H1 (cell line): Measurements from ENCODE around the gene INPP4B. TPM values are rescaled to one million over a fixed set of nuclear protein-coding genes. Genes with fewer than 3 reads are reported as not detected.

Experiments used
- CTCF ChIA-PET: fragments of 300-600 bp; sonication (Branson Sonifier 250); formaldehyde crosslinking; loops from one replicate; lab custom pipeline; 2021; ENCODE audit not compliant: partially characterized antibody; lab: Charles Lee
- POLR2A ChIA-PET: fragments of 300-600 bp; sonication (Branson Sonifier 250); formaldehyde crosslinking; loops from one replicate; lab custom pipeline; 2021; ENCODE audit warnings: inconsistent platforms; ENCODE audit not compliant: partially characterized antibody; lab: Charles Lee
- DNase-seq, 2 experiments: peaks; one replicate each; pipeline versions ENCODE4 v3.0.0 to v3.0.0-alpha.2; 2010 to 2022; ENCODE audit warnings: low spot score in 2 of 2, low read depth in 1 of 2, mixed read lengths in 1 of 2
- FAIRE-seq: peaks from 2 replicates; lab custom pipeline; 2011; peaks lifted over from hg19 to GRCh38; lab: Jason Lieb, UNC
- H2AFZ ChIP-seq: 2 replicates; pipeline ENCODE4 v1.8.1; 2012; ENCODE audit warnings: low read length, inconsistent platforms
- H2AK5ac ChIP-seq: 2 replicates; pipeline ENCODE4 v1.6.1; 2013; ENCODE audit warnings: low read depth, low read length
- H2BK120ac ChIP-seq: replicated peaks from 2 replicates; pipeline ENCODE3; 2013; ENCODE audit warnings: low read depth, low read length, inconsistent platforms
- H2BK12ac ChIP-seq: 2 replicates; pipeline ENCODE4 v1.6.1; 2013; ENCODE audit warnings: low read depth, low read length
- H2BK15ac ChIP-seq: 2 replicates; pipeline ENCODE4 v1.6.1; 2013; ENCODE audit warnings: low read length
- H2BK20ac ChIP-seq: 2 replicates; pipeline ENCODE4 v1.6.1; 2013; ENCODE audit warnings: low read length
- H2BK5ac ChIP-seq: 2 replicates; pipeline ENCODE4 v1.6.1; 2013; ENCODE audit warnings: low read depth, low read length
- H3K14ac ChIP-seq: 2 replicates; pipeline ENCODE4 v1.6.1; 2013; ENCODE audit warnings: inconsistent platforms; ENCODE audit not compliant: insufficient read length
- H3K18ac ChIP-seq: 2 replicates; pipeline ENCODE4 v1.6.1; 2013; ENCODE audit warnings: low read length; ENCODE audit errors: extremely low read depth
- H3K23ac ChIP-seq: 2 replicates; pipeline ENCODE4 v1.6.1; 2013; ENCODE audit warnings: inconsistent platforms; ENCODE audit not compliant: insufficient read length
- H3K23me2 ChIP-seq: 2 replicates; pipeline ENCODE4 v1.6.1; 2013; ENCODE audit warnings: low read depth, low read length
- H3K27ac ChIP-seq: 2 replicates; pipeline ENCODE4 v1.6.1; 2011; ENCODE audit warnings: low read depth, low read length, inconsistent platforms
- H3K27me3 ChIP-seq, 4 experiments: replicated peaks in 1 of 4; 1 replicate in 1 of 4; 2 replicates in 3 of 4; pipeline versions ENCODE4 v1.6.1 to v1.8.1; 2011 to 2013; ENCODE audit warnings: low read length in 3 of 4, mild to moderate bottlenecking in 3 of 4, inconsistent platforms in 2 of 4, mixed read lengths in 2 of 4, moderate library complexity in 1 of 4; ENCODE audit not compliant: control insufficient read depth in 3 of 4, insufficient read depth in 3 of 4; ENCODE audit errors: extremely low read depth in 1 of 4
- H3K36me3 ChIP-seq, 4 experiments: 2 replicates each; pipeline versions ENCODE4 v1.6.1 to v1.8.1; 2011 to 2013; ENCODE audit warnings: mild to moderate bottlenecking in 4 of 4, low read length in 3 of 4, moderate library complexity in 2 of 4, control low read depth in 1 of 4, inconsistent platforms in 1 of 4; ENCODE audit not compliant: insufficient read depth in 4 of 4, control insufficient read depth in 2 of 4
- H3K4ac ChIP-seq: replicated peaks from 2 replicates; pipeline ENCODE3; 2013; ENCODE audit warnings: low read length, low read depth, mixed read lengths, inconsistent platforms; ENCODE audit not compliant: insufficient read length
- H3K4me1 ChIP-seq, 4 experiments: replicated peaks in 1 of 4; 1 replicate in 1 of 4; 2 replicates in 3 of 4; pipeline versions ENCODE4 v1.6.1 to v1.8.1; 2011 to 2013; ENCODE audit warnings: low read length in 3 of 4, inconsistent platforms in 2 of 4, mixed read lengths in 1 of 4; ENCODE audit not compliant: insufficient read depth in 4 of 4, control insufficient read depth in 3 of 4
- H3K4me2 ChIP-seq, 2 experiments: 2 replicates each; pipeline versions ENCODE4 v1.6.1 to v1.8.1; 2011 to 2013; ENCODE audit warnings: low read depth in 2 of 2, low read length in 2 of 2, control low read depth in 1 of 2, inconsistent platforms in 1 of 2, mild to moderate bottlenecking in 1 of 2; ENCODE audit not compliant: insufficient read depth in 1 of 2
- H3K4me3 ChIP-seq, 4 experiments: fragments of 200-600, 300-600 bp in 1 of 4; sonication (generic), shearing (Covaris generic), sonication (Bioruptor Twin) in 1 of 4; 2 replicates each; pipeline versions ENCODE4 v1.5.1 to v1.8.1; 2011 to 2016; ENCODE audit warnings: low read length in 4 of 4, low read depth in 3 of 4, control low read depth in 2 of 4, inconsistent platforms in 2 of 4, mild to moderate bottlenecking in 2 of 4, mixed read lengths in 1 of 4, moderate library complexity in 1 of 4; ENCODE audit not compliant: insufficient read depth in 2 of 4; ENCODE audit errors: extremely low read depth in 1 of 4
- H3K56ac ChIP-seq: replicated peaks from 2 replicates; pipeline ENCODE3; 2013; ENCODE audit warnings: low read depth, mild to moderate bottlenecking, mixed read lengths, low read length, inconsistent platforms; ENCODE audit not compliant: insufficient read length
- H3K79me1 ChIP-seq: 2 replicates; pipeline ENCODE4 v1.6.1; 2013; ENCODE audit warnings: low read depth, low read length, control low read depth
- H3K79me2 ChIP-seq, 2 experiments: 2 replicates each; pipeline versions ENCODE4 v1.6.1 to v1.8.1; 2012 to 2013; ENCODE audit warnings: low read length in 2 of 2, mild to moderate bottlenecking in 2 of 2, inconsistent platforms in 1 of 2; ENCODE audit not compliant: insufficient read depth in 2 of 2, control insufficient read depth in 1 of 2
- H3K9ac ChIP-seq, 4 experiments: replicated peaks in 1 of 4; 1 replicate in 1 of 4; 2 replicates in 3 of 4; pipeline versions ENCODE4 v1.6.1 to v1.8.1; 2011 to 2013; ENCODE audit warnings: low read depth in 3 of 4, low read length in 3 of 4, control low read depth in 2 of 4, mild to moderate bottlenecking in 2 of 4, moderate library complexity in 2 of 4, inconsistent platforms in 1 of 4; ENCODE audit errors: extremely low read depth in 1 of 4
- H3K9me3 ChIP-seq, 2 experiments: 2 replicates each; pipeline versions ENCODE4 v1.6.1 to v1.8.1; 2012 to 2013; ENCODE audit warnings: mild to moderate bottlenecking in 2 of 2, moderate library complexity in 2 of 2, control low read depth in 1 of 2, inconsistent platforms in 1 of 2, low read depth in 1 of 2, low read length in 1 of 2, mixed read lengths in 1 of 2; ENCODE audit not compliant: insufficient read depth in 2 of 2
- H4K20me1 ChIP-seq, 2 experiments: replicated peaks in 1 of 2; 2 replicates each; pipeline versions ENCODE3 to v1.8.1; 2011 to 2013; ENCODE audit warnings: inconsistent platforms in 2 of 2, low read length in 2 of 2, mild to moderate bottlenecking in 1 of 2; ENCODE audit not compliant: insufficient read depth in 2 of 2, control insufficient read depth in 1 of 2
- H4K5ac ChIP-seq: 2 replicates; pipeline ENCODE4 v1.6.1; 2013; ENCODE audit warnings: low read length, low read depth, mixed read lengths, inconsistent platforms; ENCODE audit not compliant: insufficient read length
- H4K8ac ChIP-seq: 2 replicates; pipeline ENCODE4 v1.8.0; 2013; ENCODE audit warnings: mild to moderate bottlenecking, moderate library complexity, low read length, inconsistent platforms; ENCODE audit not compliant: insufficient read depth; ENCODE audit errors: extremely low read depth
- H4K91ac ChIP-seq: replicated peaks from 2 replicates; pipeline ENCODE3; 2013; ENCODE audit warnings: low read length, mixed read lengths, inconsistent platforms; ENCODE audit not compliant: insufficient read length
- CEBPB ChIP-seq: IDR thresholded peaks from 2 replicates; pipeline ENCODE4 v1.6.1; 2012; ENCODE audit warnings: low read depth, low read length
- CTCF ChIP-seq, 3 experiments: IDR thresholded peaks; 1 replicate in 2 of 3; 2 replicates in 1 of 3; pipeline versions ENCODE4 v1.5.1 to v1.6.1; 2011; ENCODE audit warnings: low read length in 3 of 3, mild to moderate bottlenecking in 3 of 3, inconsistent platforms in 2 of 3, low read depth in 1 of 3, moderate library complexity in 1 of 3; ENCODE audit not compliant: insufficient read depth in 1 of 3; ENCODE audit errors: control extremely low read depth in 1 of 3
- GTF2F1 ChIP-seq: IDR thresholded peaks from 2 replicates; pipeline ENCODE4 v1.6.1; 2012; ENCODE audit warnings: low read depth, low read length, improper control_type of control experiment, borderline replicate concordance
- RFX5 ChIP-seq: IDR thresholded peaks from 2 replicates; pipeline ENCODE4 v1.6.1; 2011; ENCODE audit warnings: low read depth, low read length, improper control_type of control experiment, borderline replicate concordance
- SP1 ChIP-seq: IDR thresholded peaks from 2 replicates; pipeline ENCODE4 v1.6.1; 2011; ENCODE audit warnings: low read depth, low read length
- TAF1 ChIP-seq: IDR thresholded peaks from 2 replicates; pipeline ENCODE4 v1.6.1; 2011; ENCODE audit warnings: mild to moderate bottlenecking, low read depth, low read length
- TAF7 ChIP-seq: optimal IDR thresholded peaks from 2 replicates; pipeline ENCODE3; 2011; ENCODE audit warnings: low read depth, mild to moderate bottlenecking, inconsistent platforms, low read length, moderate library complexity, borderline replicate concordance
- TBP ChIP-seq: IDR thresholded peaks from 2 replicates; pipeline ENCODE4 v1.6.1; 2011; ENCODE audit warnings: low read depth, low read length, improper control_type of control experiment
- USF2 ChIP-seq: IDR thresholded peaks from 2 replicates; pipeline ENCODE4 v1.6.1; 2011; ENCODE audit warnings: low read length, improper control_type of control experiment
- ZNF274 ChIP-seq: IDR thresholded peaks from 2 replicates; pipeline ENCODE4 v1.7.0; 2012; ENCODE audit warnings: low read length, borderline replicate concordance; ENCODE audit errors: extremely low read depth
- WGBS, 2 experiments: shearing (Covaris generic) in 1 of 2; methylation state at CpG; one replicate each; pipeline versions ENCODE4 v1.1.6 to v1.1.7; 2013 to 2015; ENCODE audit warnings: low lambda C conversion rate in 2 of 2, mixed read lengths in 2 of 2, inconsistent platforms in 1 of 2, low coverage in 1 of 2, missing lambda C conversion rate in 1 of 2; ENCODE audit not compliant: insufficient replicate concordance in 2 of 2, insufficient coverage in 1 of 2, insufficient read length in 1 of 2; ENCODE audit errors: extremely low coverage in 1 of 2, missing lambda C conversion rate in 1 of 2; 5-methylcytosine and 5-hydroxymethylcytosine counted together
- polyA plus RNA-seq, 7 experiments: library from polyadenylated mRNA; depleted of rRNA in 3 of 7; stranded (reverse) in 5 of 7; unstranded in 2 of 7; fragments of >200 nt in 5 of 7; fragments of 200-250 nt in 2 of 7; gene quantifications; 1 replicate in 5 of 7; 2 replicates in 1 of 7; 4 replicates in 1 of 7; pipeline versions ENCODE4 v1.2.1 to v1.2.3, GENCODE V29; 2011 to 2013; ENCODE audit warnings: missing spikeins in 2 of 7, mixed read lengths in 2 of 7
- total RNA-seq: library from RNA; stranded (reverse); fragmentation: NEBNext Ultra II Directional; extraction: Animal tissue kit (Norgen Biotek cat#: 25700); gene quantifications from 2 replicates; pipeline ENCODE4 v1.2.1, GENCODE V29; 2021

Gene INPP4B
- total and polyA plus RNA-seq, 2 of the 8 experiments (the other 6 are each of a cell fraction or from before 2014, with no cell fraction given) = 0.11 to 0.54 TPM

- FAIRE-seq = no peak
- CTCF ChIA-PET = interaction anchor here (0.8 kb wide), 2 partner anchors 11 to 25 kb away, joined by 3 to 4 read pairs; no protein-coding TSS in a partner anchor
Measured at GRCh38 chr4:142683503-142683902, 162.6 kb downstream of the INPP4B start.

More at GRCh38 chr4:142683503-142683902, 162.6 kb downstream of the INPP4B start:
- H2BK12ac ChIP-seq = no peak overlapping the region
- no peak overlapping the region for H2BK120ac ChIP-seq
- H2AK5ac ChIP-seq = no peak overlapping the region
- no peak overlapping the region for H2BK15ac ChIP-seq
- H4K91ac ChIP-seq = no peak overlapping the region
- no peak overlapping the region for H3K9ac ChIP-seq
- no peaks in the 10 kb centered on the region for H3K79me2 ChIP-seq
- no peak overlapping the region for H3K18ac ChIP-seq
- H3K36me3 ChIP-seq = no peaks in the 10 kb centered on the region
- POLR2A ChIA-PET = no interaction called here
- H3K27ac ChIP-seq = no peak overlapping the region
- H2AFZ ChIP-seq = no peak overlapping the region
- no peaks in the 10 kb centered on the region for H3K27me3 ChIP-seq
- WGBS, 2 experiments = 100% methylated on average over 2 of the region's 2 CpGs; no CpG with 5 or more reads in 1 of the 2 experiments
- no peak overlapping the region for H3K4me2 ChIP-seq
- H4K5ac ChIP-seq = no peak overlapping the region
- no peaks in the 10 kb centered on the region for H3K4me1 ChIP-seq
- no peaks in the 10 kb centered on the region for H3K23me2 ChIP-seq
- no peak overlapping the region for H3K4me3 ChIP-seq
- TF ChIP-seq GTF2F1 = no peak
- TF ChIP-seq SP1 = no peak
- no peak for TF ChIP-seq ZNF274
- no peak for TF ChIP-seq CTCF (IDR thresholded peaks at IDR 0.05; ENCODE audit: control extremely low read depth in 1 of 3, insufficient read depth in 1 of 3, low read depth in 1 of 3, low read length in 3 of 3)
- no peak for TF ChIP-seq CEBPB
- no peak for TF ChIP-seq TAF7
- TF ChIP-seq TAF1 = no peak
- no peak for TF ChIP-seq RFX5
- no peak for TF ChIP-seq TBP
- TF ChIP-seq USF2 = no peak
- TF ChIP-seq, all 59 proteins: peak for 0
- no peak overlapping the region for H3K56ac ChIP-seq
- no peaks in the 10 kb centered on the region for H4K20me1 ChIP-seq
- no peak overlapping the region for H3K23ac ChIP-seq
- no peak overlapping the region for H4K8ac ChIP-seq
- H3K14ac ChIP-seq = no peak overlapping the region
- no peaks in the 10 kb centered on the region for H3K9me3 ChIP-seq
- no peak overlapping the region for H2BK5ac ChIP-seq
- no peak for DNase-seq
- no peak overlapping the region for H2BK20ac ChIP-seq
- no peaks in the 10 kb centered on the region for H3K79me1 ChIP-seq
- no peak overlapping the region for H3K4ac ChIP-seq
